HepG2 (cell line): Measurements from ENCODE around the gene GNB1. TPM values are rescaled to one million over a fixed set of nuclear protein-coding genes. Genes with fewer than 3 reads are reported as not detected.

Source experiments
- ATAC-seq: fragments of 200-7000 bp; cut with Tn5 transposase; 3 replicates; pipeline ENCODE4 v1.9.1; 2020; ENCODE audit warnings: mild to moderate bottlenecking, moderate library complexity
- BruUV-seq: library from RNA; stranded (reverse); fragments of 400-500 nt; replicated peaks from 2 replicates; lab custom pipeline; 2021; lab: Mats Ljungman, UMichigan
- CTCF ChIA-PET: fragments of 300-600 bp; formaldehyde crosslinking; extraction: SDS; loops from one replicate; lab custom pipeline; 2021; ENCODE audit warnings: low total read pairs, inconsistent platforms, low intra/inter-chr PET ratio; lab: Yijun Ruan, JAX
- POLR2A ChIA-PET: fragments of 350-600 bp; sonication (Branson Sonifier 250); formaldehyde crosslinking; loops from one replicate; lab custom pipeline; 2020; ENCODE audit warnings: antibody characterized with exemption, inconsistent platforms; lab: Yijun Ruan, JAX
- DNase-seq: peaks from one replicate; pipeline ENCODE4 v3.0.0-alpha.2; 2015; ENCODE audit warnings: low spot score
- FAIRE-seq: peaks from 3 replicates; lab custom pipeline; 2011; peaks lifted over from hg19 to GRCh38; lab: Jason Lieb, UNC
- H2AFZ ChIP-seq: one replicate; pipeline ENCODE4 v1.6.1; 2011; ENCODE audit warnings: low read length, inconsistent platforms
- H3K27ac ChIP-seq: fragments of 300-600 bp; 3 replicates; pipeline ENCODE4 v1.8.0; 2011; ENCODE audit warnings: mixed run types, mild to moderate bottlenecking, mixed read lengths, low read length, inconsistent platforms; ENCODE audit not compliant: insufficient read depth; ENCODE audit errors: extremely low read length
- H3K27me3 ChIP-seq, 2 experiments: fragments of 200-600 bp in 1 of 2; 2 replicates in 1 of 2; 3 replicates in 1 of 2; pipeline versions ENCODE4 v1.6.0 to v1.8.0; 2011; ENCODE audit warnings: low read length in 2 of 2, mild to moderate bottlenecking in 2 of 2, moderate library complexity in 2 of 2, inconsistent platforms in 1 of 2; ENCODE audit not compliant: insufficient read depth in 2 of 2, control insufficient read depth in 1 of 2
- H3K36me3 ChIP-seq, 2 experiments: fragments of 200-600 bp in 1 of 2; replicated peaks in 1 of 2; 2 replicates in 1 of 2; 3 replicates in 1 of 2; pipeline versions ENCODE4 v1.5.1 to v1.8.0; 2011; ENCODE audit warnings: low read length in 2 of 2, inconsistent platforms in 1 of 2; ENCODE audit not compliant: insufficient read depth in 2 of 2, control insufficient read depth in 1 of 2
- H3K4me1 ChIP-seq: 2 replicates; pipeline ENCODE4 v1.5.1; 2012; ENCODE audit warnings: low read length, inconsistent platforms; ENCODE audit not compliant: insufficient read depth
- H3K4me2 ChIP-seq: 2 replicates; pipeline ENCODE4 v1.6.0; 2011; ENCODE audit warnings: low read depth, low read length, inconsistent platforms
- H3K4me3 ChIP-seq, 3 experiments: fragments of 200-600 bp in 1 of 3; sonication (generic), shearing (Covaris generic) in 1 of 3; replicated peaks in 1 of 3; 2 replicates each; pipeline ENCODE4 v1.5.1; 2011 to 2016; ENCODE audit warnings: low read length in 3 of 3, inconsistent platforms in 2 of 3, low read depth in 2 of 3, mild to moderate bottlenecking in 2 of 3, control low read depth in 1 of 3, mixed read lengths in 1 of 3; ENCODE audit not compliant: insufficient read depth in 1 of 3
- H3K79me2 ChIP-seq: one replicate; pipeline ENCODE4 v1.6.1; 2011; ENCODE audit warnings: low read length, inconsistent platforms; ENCODE audit not compliant: insufficient read depth
- H3K9ac ChIP-seq: 2 replicates; pipeline ENCODE4 v1.6.0; 2011; ENCODE audit warnings: mild to moderate bottlenecking, low read depth, low read length, inconsistent platforms; ENCODE audit not compliant: insufficient read depth
- H3K9me3 ChIP-seq: 2 replicates; pipeline ENCODE4 v1.5.1; 2012; ENCODE audit warnings: mild to moderate bottlenecking, low read length
- H4K20me1 ChIP-seq: 2 replicates; pipeline ENCODE4 v1.6.0; 2011; ENCODE audit warnings: inconsistent platforms, mild to moderate bottlenecking, low read length, moderate library complexity; ENCODE audit not compliant: insufficient read depth
- KAT2B ChIP-seq: fragments of 150-350 bp; IDR thresholded peaks from 2 replicates; pipeline ENCODE4 v1.6.1; 2014; ENCODE audit warnings: low read depth, low read length, borderline replicate concordance
- KDM6A ChIP-seq: IDR thresholded peaks from 2 replicates; pipeline ENCODE4 v1.6.1; 2016; ENCODE audit warnings: low read depth
- MIER3 ChIP-seq: IDR thresholded peaks from 2 replicates; pipeline ENCODE4 v1.6.1; 2016; ENCODE audit warnings: missing compliant biosample characterization, borderline replicate concordance
- NFKBIZ ChIP-seq: IDR thresholded peaks from 2 replicates; pipeline ENCODE4 v1.6.1; 2018; ENCODE audit warnings: missing genetic modification reagents, missing compliant biosample characterization
- RBM22 ChIP-seq: fragments of 200-400 bp; formaldehyde crosslinking; optimal IDR thresholded peaks from 2 replicates; pipeline ENCODE3; 2017; ENCODE audit warnings: mild to moderate bottlenecking, low read length, moderate library complexity
- YY1 ChIP-seq: IDR thresholded peaks from 2 replicates; pipeline ENCODE4 v1.6.1; 2011; ENCODE audit warnings: low read length, low read depth, moderate library complexity, mild to moderate bottlenecking; ENCODE audit not compliant: insufficient read depth, insufficient replicate concordance
- ZNF121 ChIP-seq: sonication (generic); formaldehyde crosslinking; IDR thresholded peaks from 2 replicates; pipeline ENCODE4 v1.5.0; 2020; ENCODE audit warnings: mild to moderate bottlenecking, missing genetic modification reagents
- ZNF841 ChIP-seq: sonication (generic); formaldehyde crosslinking; IDR thresholded peaks from 2 replicates; pipeline ENCODE4 v1.8.1; 2023; ENCODE audit warnings: missing genetic modification reagents, borderline replicate concordance
- WGBS: methylation state at CpG from one replicate; pipeline ENCODE4 v1.1.6; 2017; ENCODE audit warnings: low lambda C conversion rate; 5-methylcytosine and 5-hydroxymethylcytosine counted together
- in situ Hi-C: cut with HindIII; loops from 2 replicates; pipeline ENCODE4 v1.10.0; 2017; ENCODE audit warnings: low pct_unique_long_range_greater_than_20kb; ENCODE audit not compliant: extremely low pct_ligation_motif_present
- intact Hi-C: fragments of 100-400 bp; cut with micrococcal nuclease; formaldehyde crosslinking; loops from one replicate; pipeline ENCODE4 v1.10.0; 2022; ENCODE audit not compliant: unreplicated experiment
- polyA plus RNA-seq, 8 experiments: library from polyadenylated mRNA; depleted of rRNA in 3 of 8; stranded (reverse) in 7 of 8; unstranded in 1 of 8; fragments of >200 nt; fragmentation: Illumina TruSeq in 4 of 8; extraction: Trizol in 4 of 8; gene quantifications; 2 replicates each; pipeline versions ENCODE4 v1.2.1 to v1.2.3, GENCODE V29; 2011 to 2016; ENCODE audit warnings: low read depth in 4 of 8, missing spikeins in 1 of 8, mixed read lengths in 1 of 8; ENCODE audit not compliant: insufficient read depth in 1 of 8
- total RNA-seq, 5 experiments: library from RNA; depleted of rRNA; stranded (reverse); fragments of >200 nt; fragmentation: Illumina TruSeq; extraction: Trizol; gene quantifications; 2 replicates each; pipeline ENCODE4 v1.2.3, GENCODE V29; 2016; ENCODE audit warnings: low read depth in 1 of 5
- TF ChIP-seq, protein P1 (sequence below): IDR thresholded peaks from 2 replicates; pipeline ENCODE4 v1.6.1; 2016; ENCODE audit warnings: mild to moderate bottlenecking
- TF ChIP-seq, protein P2 (sequence below), 2 experiments: IDR thresholded peaks; 2 replicates each; pipeline ENCODE4 v1.6.1; 2011 to 2012; ENCODE audit warnings: low read length in 2 of 2, borderline replicate concordance in 1 of 2, low read depth in 1 of 2, mild to moderate bottlenecking in 1 of 2, moderate library complexity in 1 of 2

GNB1 gene
- total and polyA plus RNA-seq, 2 of the 13 experiments (the other 11 are each of a cell fraction or from before 2014, with no cell fraction given) = 66.2 to 327 TPM

DNA sequence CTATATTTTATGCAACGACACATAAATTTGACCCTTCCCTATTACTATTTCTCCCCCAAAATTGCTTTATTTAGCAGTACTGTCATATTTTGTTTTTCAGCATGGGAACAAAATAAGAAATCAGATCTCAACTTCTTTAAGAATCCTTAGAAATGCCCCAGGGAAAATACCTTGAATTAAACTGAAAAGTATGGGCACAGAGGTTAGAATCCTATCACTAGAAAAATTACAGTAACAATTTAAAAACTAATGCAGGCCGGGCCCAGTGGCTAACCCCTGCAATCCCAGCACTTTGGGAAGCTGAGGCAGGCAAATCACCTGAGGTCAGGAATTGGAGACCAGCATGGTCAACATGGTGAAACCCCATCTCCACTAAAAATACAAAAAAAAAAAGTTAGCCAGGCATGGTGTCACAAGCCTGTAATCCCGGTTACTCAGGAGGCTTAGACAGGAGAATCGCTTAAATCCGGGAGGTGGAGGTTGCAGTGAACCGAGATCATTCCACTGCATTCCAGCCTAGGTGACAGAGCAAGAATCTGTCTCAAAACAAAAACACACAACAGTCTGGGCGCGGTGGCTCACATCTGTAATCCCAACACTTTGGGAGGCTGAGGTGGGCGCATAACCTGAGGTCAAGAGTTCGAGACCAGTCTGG lies 51.4 kb downstream of the GNB1 start (continued):
- no peak for TF ChIP-seq MIER3 (CRISPR knock-in tag)

DNA sequence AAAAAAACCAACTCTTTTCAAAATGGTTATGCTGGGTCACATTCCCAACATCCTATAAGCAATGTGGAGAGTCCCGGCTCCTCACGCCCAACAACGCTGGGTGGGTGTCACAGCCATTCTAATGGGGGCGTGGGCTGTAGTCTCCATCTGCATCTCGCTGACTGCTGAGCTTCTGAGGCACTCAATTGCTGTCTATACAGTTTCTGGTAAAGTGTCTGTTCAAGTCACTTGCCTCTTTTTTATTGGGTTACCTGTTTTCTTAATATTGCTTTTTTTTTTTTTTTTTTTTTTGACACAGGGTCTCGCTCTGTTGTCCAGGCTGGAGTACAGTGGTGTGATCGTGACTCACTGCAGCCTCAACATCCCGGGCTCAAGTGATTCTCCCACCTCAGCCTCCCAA lies 54.8 kb downstream of the GNB1 start:
- FAIRE-seq (no peak), ATAC-seq (no peak), DNase-seq (no peak)
- H3K27me3 ChIP-seq = no peaks in the 10 kb centered on the region
- BruUV-seq = no TSS peak
- H3K27ac ChIP-seq = no peak overlapping the region
- CTCF ChIA-PET = no interaction called here
- 97% methylated on average over 8 of the region's 8 CpGs for WGBS
- in situ Hi-C loops (no loop called here), intact Hi-C loops (no loop called here)
- peaks cover 11 to 18% of the 10 kb centered on the region in 2 experiments for H3K36me3 ChIP-seq
- H2AFZ ChIP-seq = no peak overlapping the region
- no peak overlapping the region for H3K4me3 ChIP-seq
- no peak overlapping the region for H3K4me2 ChIP-seq
- H3K4me1 ChIP-seq = peaks cover 44% of the 10 kb centered on the region
- no peaks in the 10 kb centered on the region for H3K9me3 ChIP-seq
- TF ChIP-seq RBM22 (peak; percentile 64), NFKBIZ (no peak), ZNF121 (peak; percentile 40; the same call in 1 of the 2 replicates)
- POLR2A ChIA-PET = no interaction called here
- H4K20me1 ChIP-seq = peaks cover 41% of the 10 kb centered on the region
- H3K79me2 ChIP-seq = peaks cover 59% of the 10 kb centered on the region
- no peak overlapping the region for H3K9ac ChIP-seq

DNA sequence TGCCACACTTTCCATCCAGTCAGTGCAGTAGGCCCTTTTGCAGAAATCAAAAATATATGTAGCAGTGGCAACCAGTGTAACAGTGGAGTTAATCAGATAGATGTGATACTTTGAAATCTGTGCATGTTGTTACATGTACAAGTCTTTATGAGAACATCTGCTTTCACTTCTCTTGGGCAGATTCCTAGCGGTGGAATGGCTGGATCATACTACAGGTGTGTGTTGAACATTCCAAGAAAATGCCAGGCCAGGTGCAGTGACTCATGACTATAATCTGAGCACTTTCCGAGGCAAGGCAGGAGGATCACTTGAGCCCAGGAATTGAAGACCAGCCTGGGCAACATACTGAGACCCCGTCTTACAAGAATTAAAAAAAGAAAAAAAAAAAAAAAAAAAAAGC lies 55.3 kb downstream of the GNB1 start:
- CTCF ChIA-PET = no interaction called here
- in situ Hi-C loops = no loop called here
- FAIRE-seq (no peak), ATAC-seq (no peak), DNase-seq (no peak)
- no peak overlapping the region for H2AFZ ChIP-seq
- peaks cover 38% of the 10 kb centered on the region for H4K20me1 ChIP-seq
- no peak overlapping the region for H3K4me2 ChIP-seq
- intact Hi-C loops = no loop called here
- peaks cover 57% of the 10 kb centered on the region for H3K79me2 ChIP-seq
- H3K9ac ChIP-seq = no peak overlapping the region
- POLR2A ChIA-PET = no interaction called here
- peaks cover 12 to 20% of the 10 kb centered on the region in 2 experiments for H3K36me3 ChIP-seq
- H3K27me3 ChIP-seq = no peaks in the 10 kb centered on the region
- no peaks in the 10 kb centered on the region for H3K9me3 ChIP-seq
- peaks cover 44% of the 10 kb centered on the region for H3K4me1 ChIP-seq
- 97% methylated on average over 3 of the region's 3 CpGs for WGBS
- H3K27ac ChIP-seq = no peak overlapping the region
- no TSS peak for BruUV-seq
- H3K4me3 ChIP-seq = no peak overlapping the region
- TF ChIP-seq YY1 (no peak), KAT2B (no peak), ZNF841 (no peak), KDM6A (CRISPR knock-in tag) (no peak)
- TF ChIP-seq, protein P1, sequence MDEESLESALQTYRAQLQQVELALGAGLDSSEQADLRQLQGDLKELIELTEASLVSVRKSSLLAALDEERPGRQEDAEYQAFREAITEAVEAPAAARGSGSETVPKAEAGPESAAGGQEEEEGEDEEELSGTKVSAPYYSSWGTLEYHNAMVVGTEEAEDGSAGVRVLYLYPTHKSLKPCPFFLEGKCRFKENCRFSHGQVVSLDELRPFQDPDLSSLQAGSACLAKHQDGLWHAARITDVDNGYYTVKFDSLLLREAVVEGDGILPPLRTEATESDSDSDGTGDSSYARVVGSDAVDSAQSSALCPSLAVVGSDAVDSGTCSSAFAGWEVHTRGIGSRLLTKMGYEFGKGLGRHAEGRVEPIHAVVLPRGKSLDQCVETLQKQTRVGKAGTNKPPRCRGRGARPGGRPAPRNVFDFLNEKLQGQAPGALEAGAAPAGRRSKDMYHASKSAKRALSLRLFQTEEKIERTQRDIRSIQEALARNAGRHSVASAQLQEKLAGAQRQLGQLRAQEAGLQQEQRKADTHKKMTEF (CRISPR knock-in tag) = no peak
- TF ChIP-seq, protein P2, sequence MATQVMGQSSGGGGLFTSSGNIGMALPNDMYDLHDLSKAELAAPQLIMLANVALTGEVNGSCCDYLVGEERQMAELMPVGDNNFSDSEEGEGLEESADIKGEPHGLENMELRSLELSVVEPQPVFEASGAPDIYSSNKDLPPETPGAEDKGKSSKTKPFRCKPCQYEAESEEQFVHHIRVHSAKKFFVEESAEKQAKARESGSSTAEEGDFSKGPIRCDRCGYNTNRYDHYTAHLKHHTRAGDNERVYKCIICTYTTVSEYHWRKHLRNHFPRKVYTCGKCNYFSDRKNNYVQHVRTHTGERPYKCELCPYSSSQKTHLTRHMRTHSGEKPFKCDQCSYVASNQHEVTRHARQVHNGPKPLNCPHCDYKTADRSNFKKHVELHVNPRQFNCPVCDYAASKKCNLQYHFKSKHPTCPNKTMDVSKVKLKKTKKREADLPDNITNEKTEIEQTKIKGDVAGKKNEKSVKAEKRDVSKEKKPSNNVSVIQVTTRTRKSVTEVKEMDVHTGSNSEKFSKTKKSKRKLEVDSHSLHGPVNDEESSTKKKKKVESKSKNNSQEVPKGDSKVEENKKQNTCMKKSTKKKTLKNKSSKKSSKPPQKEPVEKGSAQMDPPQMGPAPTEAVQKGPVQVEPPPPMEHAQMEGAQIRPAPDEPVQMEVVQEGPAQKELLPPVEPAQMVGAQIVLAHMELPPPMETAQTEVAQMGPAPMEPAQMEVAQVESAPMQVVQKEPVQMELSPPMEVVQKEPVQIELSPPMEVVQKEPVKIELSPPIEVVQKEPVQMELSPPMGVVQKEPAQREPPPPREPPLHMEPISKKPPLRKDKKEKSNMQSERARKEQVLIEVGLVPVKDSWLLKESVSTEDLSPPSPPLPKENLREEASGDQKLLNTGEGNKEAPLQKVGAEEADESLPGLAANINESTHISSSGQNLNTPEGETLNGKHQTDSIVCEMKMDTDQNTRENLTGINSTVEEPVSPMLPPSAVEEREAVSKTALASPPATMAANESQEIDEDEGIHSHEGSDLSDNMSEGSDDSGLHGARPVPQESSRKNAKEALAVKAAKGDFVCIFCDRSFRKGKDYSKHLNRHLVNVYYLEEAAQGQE (IDR thresholded peaks at IDR 0.05; ENCODE audit: borderline replicate concordance in 1 of 2, low read depth in 1 of 2, low read length in 2 of 2) = no peak
